Measurements from ENCODE around the gene FCGR3B.
"Not testable (repeated sequence)": the region's sequence is repeated elsewhere in the genome, so short reads cannot be mapped to it uniquely, and the experiment has no call there.

The FCGR3B gene

GRCh38 chr1:161639203-161639602 lies 8.2 kb upstream of the FCGR3B start:
- not testable (repeated sequence) for DNase-seq (ENCODE audit: low read depth in 1 of 2, low spot score in 1 of 2)

- DNase-seq (ENCODE audit: low read depth in 1 of 2, low spot score in 1 of 2) = not testable (repeated sequence)
These were observed 7.4 kb upstream of the FCGR3B start for GRCh38 chr1:161638251-161638993.

GRCh38 chr1:161636976-161637375 lies 6.0 kb upstream of the FCGR3B start:
- DNase-seq (ENCODE audit: low read depth in 1 of 2, low spot score in 1 of 2) = not testable (repeated sequence)

- DNase-seq (ENCODE audit: low read depth in 1 of 2, low spot score in 1 of 2) = not testable (repeated sequence)
These were observed 5.3 kb upstream of the FCGR3B start for GRCh38 chr1:161636189-161636782.

GRCh38 chr1:161634993-161635392 lies 4.0 kb upstream of the FCGR3B start:
- not testable (repeated sequence) for DNase-seq (ENCODE audit: low read depth in 1 of 2, low spot score in 1 of 2)

- not testable (repeated sequence) for DNase-seq (ENCODE audit: low read depth in 1 of 2, low spot score in 1 of 2)
These were observed 741 bp downstream of the FCGR3B start for GRCh38 chr1:161630128-161630742.

- not testable (repeated sequence) for DNase-seq (ENCODE audit: low read depth in 1 of 2, low spot score in 1 of 2)
These were observed 4.4 kb downstream of the FCGR3B start for GRCh38 chr1:161626445-161627146.

GRCh38 chr1:161624605-161625004 lies 6.4 kb downstream of the FCGR3B start:
- not testable (repeated sequence) for DNase-seq (ENCODE audit: low read depth in 1 of 2, low spot score in 1 of 2)

- DNase-seq (ENCODE audit: low read depth in 1 of 2, low spot score in 1 of 2) = not testable (repeated sequence)
These were observed 7.5 kb downstream of the FCGR3B start for GRCh38 chr1:161623401-161624051.

GRCh38 chr1:161622054-161622453 lies 8.9 kb downstream of the FCGR3B start:
- not testable (repeated sequence) for DNase-seq (ENCODE audit: low read depth in 1 of 2, low spot score in 1 of 2)

GRCh38 chr1:161621181-161622000 lies 9.6 kb downstream of the FCGR3B start:
- peak; percentile 55 to 62 for DNase-seq (ENCODE audit: low read depth in 1 of 2, low spot score in 1 of 2)

- not testable (repeated sequence) for DNase-seq (ENCODE audit: low read depth in 1 of 2, low spot score in 1 of 2)
These were observed 10.6 kb downstream of the FCGR3B start for GRCh38 chr1:161620399-161620798.

- DNase-seq (ENCODE audit: low read depth in 1 of 2, low spot score in 1 of 2) = not testable (repeated sequence)
These were observed 12.5 kb downstream of the FCGR3B start for GRCh38 chr1:161618517-161618916.

- not testable (repeated sequence) for DNase-seq (ENCODE audit: low read depth in 1 of 2, low spot score in 1 of 2)
These were observed 14.6 kb downstream of the FCGR3B start for GRCh38 chr1:161616417-161616816.

- not testable (repeated sequence) for DNase-seq (ENCODE audit: low read depth in 1 of 2, low spot score in 1 of 2)
These were observed 17.8 kb downstream of the FCGR3B start for GRCh38 chr1:161613142-161613514.

GRCh38 chr1:161612322-161613141 lies 18.4 kb downstream of the FCGR3B start:
- DNase-seq (ENCODE audit: low read depth in 1 of 2, low spot score in 1 of 2) = peak; percentile 67 to 71

- not testable (repeated sequence) for DNase-seq (ENCODE audit: low read depth in 1 of 2, low spot score in 1 of 2)
These were observed 19.1 kb downstream of the FCGR3B start for GRCh38 chr1:161611866-161612321.

GRCh38 chr1:161610198-161610597 lies 20.8 kb downstream of the FCGR3B start:
- not testable (repeated sequence) for DNase-seq (ENCODE audit: low read depth in 1 of 2, low spot score in 1 of 2)
